Esophagus mucosa (tissue), 1 donor: ENCODE results near the gene IPMK. TPM values are rescaled to one million over a fixed set of nuclear protein-coding genes. Genes with fewer than 3 reads are reported as not detected.

Experiments used
- ATAC-seq: fragments of 200-7000 bp; cut with Tn5 transposase; one replicate; pipeline ENCODE4 v1.9.1; 2020
- total RNA-seq: library from RNA; stranded (reverse); gene quantifications from one replicate; pipeline ENCODE4 v1.2.4, GENCODE V29; 2023
- donor health status: DM: yes; HTN: yes; CAD: no.

Gene IPMK
- total RNA-seq = 5.9 TPM

- ATAC-seq = peak; percentile 87
Measured at GRCh38 chr10:58267713-58268453, at the start of gene IPMK. IPMK (minus strand) TSS chr10:58267894; CDS start chr10:58267611, 283 bp downstream.

GRCh38 chr10:58316874-58317273 is 49.2 kb upstream of the IPMK start:
- ATAC-seq = no peak

GRCh38 chr10:58311026-58311425 is 43.3 kb upstream of the IPMK start:
- no peak for ATAC-seq

- ATAC-seq = no peak
Measured at GRCh38 chr10:58307676-58308075, 40.0 kb upstream of the IPMK start.

GRCh38 chr10:58305821-58306220 is 38.1 kb upstream of the IPMK start:
- ATAC-seq = no peak

- ATAC-seq = no peak
Measured at GRCh38 chr10:58304099-58304633, 36.5 kb upstream of the IPMK start.

GRCh38 chr10:58302254-58302653 is 34.6 kb upstream of the IPMK start:
- no peak for ATAC-seq

- ATAC-seq = no peak
Measured at GRCh38 chr10:58300676-58301075, 33.0 kb upstream of the IPMK start.

GRCh38 chr10:58299580-58299979 is 31.9 kb upstream of the IPMK start:
- ATAC-seq = peak; percentile 52

- no peak for ATAC-seq
Measured at GRCh38 chr10:58293989-58294388, 26.3 kb upstream of the IPMK start.

- ATAC-seq = peak; percentile 79
Measured at GRCh38 chr10:58291538-58292174, 24.0 kb upstream of the IPMK start.

GRCh38 chr10:58282615-58283014 is 14.9 kb upstream of the IPMK start:
- peak; percentile 68 for ATAC-seq

- no peak for ATAC-seq
Measured at GRCh38 chr10:58281092-58281752, 13.5 kb upstream of the IPMK start.

- ATAC-seq = no peak
Measured at GRCh38 chr10:58280477-58280876, 12.8 kb upstream of the IPMK start.

- no peak for ATAC-seq
Measured at GRCh38 chr10:58278962-58279307, 11.2 kb upstream of the IPMK start.

GRCh38 chr10:58278274-58278961 is 10.7 kb upstream of the IPMK start:
- ATAC-seq = no peak

- no peak for ATAC-seq
Measured at GRCh38 chr10:58275908-58276307, 8.2 kb upstream of the IPMK start.

- no peak for ATAC-seq
Measured at GRCh38 chr10:58275261-58275660, 7.6 kb upstream of the IPMK start.

GRCh38 chr10:58269782-58270290 is 2.1 kb upstream of the IPMK start:
- ATAC-seq = no peak

- peak; percentile 95 for ATAC-seq
Measured at GRCh38 chr10:58268946-58269781, 1.5 kb upstream of the IPMK start, which contains the start of gene CISD1. CISD1 (plus strand) TSS chr10:58269162; CDS start chr10:58269274, 112 bp downstream.

- no peak for ATAC-seq
Measured at GRCh38 chr10:58268454-58268945, 806 bp upstream of the IPMK start.
